ENCODE data around the gene FMNL3. TPM values are rescaled to one million over a fixed set of nuclear protein-coding genes. Genes with fewer than 3 reads are reported as not detected.

The FMNL3 gene
- total RNA-seq, 1 donor from 2014 or later = 11.9 TPM

GRCh38 chr12:49689237-49689636 is 18.0 kb downstream of the FMNL3 start:
- DNase-seq (ENCODE audit: low spot score, unreplicated experiment) = no peak
- peaks cover 5% of the 10 kb centered on the region for H3K4me1 Mint-ChIP-seq (ENCODE audit: low read depth)
- TF ChIP-seq CTCF (IDR thresholded peaks at IDR 0.05; ENCODE audit: unreplicated experiment) = no peak
- H3K27me3 Mint-ChIP-seq = no peaks in the 10 kb centered on the region
- no peak overlapping the region for H3K4me3 Mint-ChIP-seq (ENCODE audit: low read depth)
- H3K27ac Mint-ChIP-seq = no peak overlapping the region
- no peaks in the 10 kb centered on the region for H3K36me3 Mint-ChIP-seq (ENCODE audit: insufficient read depth)
- H3K9me3 Mint-ChIP-seq (ENCODE audit: low read depth) = no peaks in the 10 kb centered on the region

DNA sequence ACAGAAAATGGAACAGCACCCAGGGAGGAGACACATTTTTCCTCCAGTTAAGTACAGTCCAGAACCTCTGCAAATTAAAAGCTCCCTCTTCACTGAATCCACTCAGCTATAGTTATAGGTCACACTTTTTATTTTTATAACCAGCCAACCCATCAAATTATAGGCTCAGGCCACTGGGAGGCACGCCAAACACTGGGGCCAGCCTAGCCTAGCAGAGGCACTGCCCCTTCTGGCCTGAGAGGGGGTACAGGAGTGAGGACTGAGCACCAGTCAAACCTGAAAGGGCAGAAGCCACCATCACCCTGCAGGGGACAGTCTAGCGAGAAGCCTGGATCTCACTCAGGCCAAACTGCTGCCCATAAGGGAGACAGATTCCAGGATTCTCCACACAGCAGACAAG is 19.3 kb downstream of the FMNL3 start:
- H3K4me3 Mint-ChIP-seq (ENCODE audit: low read depth) = no peak overlapping the region
- H3K36me3 Mint-ChIP-seq (ENCODE audit: insufficient read depth) = no peaks in the 10 kb centered on the region
- peak; percentile 15 for TF ChIP-seq CTCF (IDR thresholded peaks at IDR 0.05; ENCODE audit: unreplicated experiment)
- no peak overlapping the region for H3K27ac Mint-ChIP-seq
- no peaks in the 10 kb centered on the region for H3K9me3 Mint-ChIP-seq (ENCODE audit: low read depth)
- H3K27me3 Mint-ChIP-seq = no peaks in the 10 kb centered on the region
- no peak for DNase-seq (ENCODE audit: low spot score, unreplicated experiment)
- H3K4me1 Mint-ChIP-seq (ENCODE audit: low read depth) = peaks cover 5% of the 10 kb centered on the region

DNA sequence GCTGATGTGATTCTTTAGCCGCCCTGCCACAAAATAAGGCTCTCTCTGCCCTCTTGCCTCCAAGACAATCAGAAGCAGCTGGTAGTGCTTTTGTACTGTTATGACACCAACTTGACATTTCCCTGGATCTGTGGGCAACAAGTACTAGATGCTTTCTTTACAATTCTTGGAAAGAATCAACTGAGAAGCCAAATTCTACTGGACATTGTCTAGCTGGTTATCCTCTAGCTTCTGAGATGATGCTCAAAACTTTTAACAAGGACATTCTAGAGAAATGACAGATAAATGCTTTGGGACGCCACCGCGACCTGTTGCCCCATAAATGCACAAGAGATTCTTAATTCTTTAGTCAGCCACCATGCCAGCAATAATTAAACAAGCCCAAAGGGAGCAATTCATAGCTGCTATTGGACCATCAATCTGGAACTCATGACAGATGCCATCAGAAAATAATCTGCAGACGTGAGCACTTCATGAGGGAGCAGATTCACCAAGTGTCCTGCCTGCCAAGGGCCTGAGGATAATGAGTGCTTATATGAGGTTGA is 22.8 kb downstream of the FMNL3 start:
- DNase-seq (ENCODE audit: low spot score, unreplicated experiment) = no peak
- no peak for TF ChIP-seq CTCF (IDR thresholded peaks at IDR 0.05; ENCODE audit: unreplicated experiment)
- no peak overlapping the region for H3K4me3 Mint-ChIP-seq (ENCODE audit: low read depth)
- no peaks in the 10 kb centered on the region for H3K9me3 Mint-ChIP-seq (ENCODE audit: low read depth)
- peaks cover 2% of the 10 kb centered on the region for H3K4me1 Mint-ChIP-seq (ENCODE audit: low read depth)
- no peaks in the 10 kb centered on the region for H3K36me3 Mint-ChIP-seq (ENCODE audit: insufficient read depth)
- H3K27ac Mint-ChIP-seq = no peak overlapping the region
- H3K27me3 Mint-ChIP-seq = no peaks in the 10 kb centered on the region

DNA sequence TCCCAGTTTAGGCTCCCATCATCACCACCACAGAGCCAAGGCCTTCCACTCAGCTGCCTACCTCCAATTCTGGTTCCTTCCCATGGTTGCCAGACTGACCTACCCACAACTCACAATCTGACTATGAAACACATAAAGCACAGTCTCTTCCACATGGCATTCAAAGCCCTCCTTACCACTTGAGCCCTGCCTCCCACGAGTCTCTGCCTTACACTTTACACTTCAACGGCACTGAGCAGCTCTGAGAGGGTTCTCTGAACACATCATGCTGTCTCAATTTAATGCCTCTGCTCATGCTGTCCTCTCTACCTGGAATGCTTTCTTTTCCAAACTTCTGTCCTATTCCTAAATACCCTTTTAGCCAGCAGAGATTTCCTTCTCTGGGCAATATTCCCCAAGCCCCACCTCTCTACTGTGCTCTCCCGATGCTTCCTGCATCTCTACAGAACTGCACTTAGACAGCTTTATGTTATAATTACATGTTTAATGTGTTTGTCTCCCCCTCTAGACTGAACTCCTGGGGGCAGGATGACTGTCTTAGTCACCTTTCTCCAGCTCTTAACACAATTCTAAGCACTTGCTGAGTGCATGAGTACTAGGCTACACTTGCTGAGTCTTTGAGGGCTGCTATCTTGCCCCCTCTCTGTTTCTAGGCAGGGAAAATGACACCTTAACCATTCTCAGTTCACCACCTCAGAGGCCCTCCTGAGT is 23.5 kb downstream of the FMNL3 start:
- Mint-ChIP-seq H3K4me3 (ENCODE audit: low read depth) (no peak overlapping the region), H3K36me3 (ENCODE audit: insufficient read depth) (no peaks in the 10 kb centered on the region), H3K4me1 (ENCODE audit: low read depth) (peaks cover 2% of the 10 kb centered on the region), H3K27ac (no peak overlapping the region), H3K27me3 (no peaks in the 10 kb centered on the region), H3K9me3 (ENCODE audit: low read depth) (no peaks in the 10 kb centered on the region)
- no peak for TF ChIP-seq CTCF (IDR thresholded peaks at IDR 0.05; ENCODE audit: unreplicated experiment)
- no peak for DNase-seq (ENCODE audit: low spot score, unreplicated experiment)

GRCh38 chr12:49680075-49680474 is 27.1 kb downstream of the FMNL3 start:
- no peak overlapping the region for H3K27ac Mint-ChIP-seq
- H3K4me1 Mint-ChIP-seq (ENCODE audit: low read depth) = peaks cover 15% of the 10 kb centered on the region
- DNase-seq (ENCODE audit: low spot score, unreplicated experiment) = no peak
- no peaks in the 10 kb centered on the region for H3K9me3 Mint-ChIP-seq (ENCODE audit: low read depth)
- no peaks in the 10 kb centered on the region for H3K36me3 Mint-ChIP-seq (ENCODE audit: insufficient read depth)
- H3K4me3 Mint-ChIP-seq (ENCODE audit: low read depth) = no peak overlapping the region
- no peak for TF ChIP-seq CTCF (IDR thresholded peaks at IDR 0.05; ENCODE audit: unreplicated experiment)
- no peaks in the 10 kb centered on the region for H3K27me3 Mint-ChIP-seq

Measured in progenitor cell of endocrine pancreas (in vitro differentiated cells).